PFSK-1 (cell line): ENCODE data around the gene TLX2.

Experiments
- FOXP2 ChIP-seq: optimal IDR thresholded peaks from 2 replicates; pipeline ENCODE3; 2011; ENCODE audit warnings: borderline replicate concordance, control low read depth, inconsistent platforms; ENCODE audit not compliant: insufficient read depth; ENCODE audit errors: extremely low read length, extremely low read depth
- POLR2AphosphoS5 ChIP-seq: IDR thresholded peaks from 2 replicates; pipeline ENCODE4 v1.6.1; 2012; ENCODE audit warnings: low read depth, mild to moderate bottlenecking, control low read depth, low read length, moderate library complexity
- REST ChIP-seq, 2 experiments: IDR thresholded peaks; 2 replicates each; pipeline versions ENCODE4 v1.6.1 to v1.8.0; 2011 to 2012; ENCODE audit warnings: low read depth in 2 of 2, low read length in 2 of 2, control low read depth in 1 of 2, inconsistent platforms in 1 of 2, mild to moderate bottlenecking in 1 of 2, moderate library complexity in 1 of 2; ENCODE audit not compliant: insufficient read depth in 1 of 2
- SIN3A ChIP-seq: IDR thresholded peaks from 2 replicates; pipeline ENCODE4 v1.6.1; 2012; ENCODE audit warnings: mild to moderate bottlenecking, low read length, moderate library complexity, borderline replicate concordance; ENCODE audit not compliant: insufficient read depth
- TAF1 ChIP-seq: IDR thresholded peaks from 2 replicates; pipeline ENCODE4 v1.6.1; 2012; ENCODE audit warnings: low read length, control low read depth, borderline replicate concordance; ENCODE audit not compliant: insufficient read depth

The TLX2 gene

GRCh38 chr2:74546004-74546403, 31.8 kb downstream of the TLX2 start:
- TF ChIP-seq SIN3A (no peak), FOXP2 (no peak), REST (IDR thresholded peaks at IDR 0.05; ENCODE audit: insufficient read depth in 1 of 2, low read depth in 2 of 2, low read length in 2 of 2) (no peak), TAF1 (no peak), POLR2AphosphoS5 (no peak)

- TF ChIP-seq FOXP2, result no peak
- TF ChIP-seq SIN3A, result no peak
- no peak for TF ChIP-seq REST (IDR thresholded peaks at IDR 0.05; ENCODE audit: insufficient read depth in 1 of 2, low read depth in 2 of 2, low read length in 2 of 2)
- TF ChIP-seq POLR2AphosphoS5, result no peak
- TF ChIP-seq TAF1, result no peak
Observed at GRCh38 chr2:74548285-74548899, 34.1 kb downstream of the TLX2 start.

- TF ChIP-seq FOXP2, result peak; percentile 16
- TF ChIP-seq POLR2AphosphoS5, result no peak
Observed at GRCh38 chr2:74548900-74549826, 34.9 kb downstream of the TLX2 start.

GRCh38 chr2:74550231-74550630, 36.0 kb downstream of the TLX2 start:
- TF ChIP-seq TAF1 (no peak), FOXP2 (no peak), POLR2AphosphoS5 (no peak), REST (IDR thresholded peaks at IDR 0.05; ENCODE audit: insufficient read depth in 1 of 2, low read depth in 2 of 2, low read length in 2 of 2) (no peak), SIN3A (no peak)

GRCh38 chr2:74551530-74551929, 37.3 kb downstream of the TLX2 start:
- TF ChIP-seq SIN3A (no peak), REST (IDR thresholded peaks at IDR 0.05; ENCODE audit: insufficient read depth in 1 of 2, low read depth in 2 of 2, low read length in 2 of 2) (no peak), TAF1 (no peak), FOXP2 (no peak), POLR2AphosphoS5 (no peak)
